HG02870 (cell line): ENCODE data around the gene RAET1G.
"Not testable (repeated sequence)": the region's sequence is repeated elsewhere in the genome, so short reads cannot be mapped to it uniquely, and the experiment has no call there.

Source experiments
- ATAC-seq: cut with Tn5 transposase; IDR thresholded peaks from one replicate; pipeline ENCODE4 v1.9.1; 2021; ENCODE audit warnings: mild to moderate bottlenecking, moderate library complexity; ENCODE audit not compliant: unreplicated experiment

Gene RAET1G

GRCh38 chr6:149915970-149916865 is 6.7 kb downstream of the RAET1G start:
- no peak for ATAC-seq

DNA sequence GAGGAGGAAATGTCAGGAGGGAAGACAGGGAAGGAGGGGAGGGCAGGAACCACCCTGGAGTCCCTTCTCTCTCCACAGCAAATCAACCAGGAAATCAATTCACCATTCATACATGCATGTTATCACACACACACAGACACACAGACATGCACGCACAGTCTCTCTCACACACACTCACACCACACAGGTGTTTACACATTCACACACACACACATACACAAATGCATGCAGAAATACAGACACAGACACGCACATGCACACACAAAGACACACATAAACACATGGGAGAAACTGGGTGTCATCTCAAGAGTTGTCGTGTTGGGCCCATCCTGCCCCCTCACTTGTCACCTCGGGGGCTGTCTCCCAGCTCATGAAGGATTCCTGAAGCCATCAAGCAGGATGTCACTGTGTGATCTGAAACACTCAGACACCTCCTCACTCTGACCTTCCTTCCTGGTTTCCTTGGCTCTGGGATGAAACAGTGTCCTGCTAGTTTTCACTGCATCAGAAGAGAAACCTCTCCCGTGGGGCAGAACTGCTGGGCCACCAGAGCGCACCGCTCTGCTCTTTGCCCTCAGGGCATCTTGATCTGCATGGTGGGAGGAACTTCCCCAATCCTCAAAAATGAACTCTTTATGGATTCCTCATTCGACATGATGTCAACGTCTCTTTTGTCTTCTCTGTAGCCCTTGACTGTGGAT is 9.2 kb downstream of the RAET1G start:
- ATAC-seq, result no peak

GRCh38 chr6:149913085-149913484 is 9.8 kb downstream of the RAET1G start:
- no peak for ATAC-seq

- not testable (repeated sequence) for ATAC-seq
These were observed 10.2 kb downstream of the RAET1G start for GRCh38 chr6:149912680-149913079.

GRCh38 chr6:149910721-149911151 is 12.2 kb downstream of the RAET1G start:
- ATAC-seq, result no peak

- no peak for ATAC-seq
These were observed 13.0 kb downstream of the RAET1G start for GRCh38 chr6:149909701-149910470.

GRCh38 chr6:149908480-149908879 is 14.4 kb downstream of the RAET1G start:
- ATAC-seq, result not testable (repeated sequence)

GRCh38 chr6:149907317-149907716 is 15.6 kb downstream of the RAET1G start:
- no peak for ATAC-seq

- ATAC-seq, result no peak
These were observed 16.5 kb downstream of the RAET1G start for GRCh38 chr6:149906405-149906804.

- ATAC-seq, result no peak
These were observed 17.0 kb downstream of the RAET1G start for GRCh38 chr6:149905911-149906371.

GRCh38 chr6:149905371-149905910 is 17.5 kb downstream of the RAET1G start:
- ATAC-seq, result no peak

DNA sequence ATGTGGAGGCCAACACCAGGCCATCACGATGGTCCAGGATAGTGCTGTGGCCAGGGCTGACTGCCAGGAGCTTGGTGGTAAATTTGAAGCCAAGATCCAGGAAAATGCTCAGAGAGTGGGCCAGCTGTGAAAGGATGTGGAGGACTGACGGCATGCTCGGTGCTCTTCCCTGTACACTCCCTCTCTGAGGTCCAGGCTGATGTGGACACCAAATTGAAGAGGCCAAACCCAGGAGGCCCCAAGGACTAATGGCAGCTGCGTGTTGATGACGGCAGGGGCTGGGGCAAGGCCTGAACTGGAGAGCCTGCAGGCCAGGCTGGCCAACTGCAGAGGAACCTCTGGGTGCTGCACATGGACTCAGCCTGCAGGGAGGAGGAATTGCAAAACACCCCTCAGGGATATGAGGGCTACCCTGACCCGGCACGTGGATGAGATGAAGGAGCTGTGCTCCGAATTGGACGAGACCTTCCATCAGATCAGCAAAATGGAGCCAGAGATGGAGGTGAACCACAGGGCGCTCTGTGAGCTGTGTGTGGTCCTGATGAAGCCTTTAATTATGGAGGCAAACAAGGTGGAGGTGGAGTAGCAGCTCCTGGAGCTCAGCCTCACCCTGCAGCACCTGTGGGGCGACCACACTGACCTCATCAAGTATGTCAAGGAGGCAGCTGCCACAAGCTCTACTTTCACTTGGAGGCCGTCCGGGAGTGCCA is 18.1 kb downstream of the RAET1G start:
- ATAC-seq, result no peak

- no peak for ATAC-seq
These were observed 18.8 kb downstream of the RAET1G start for GRCh38 chr6:149903938-149904611.

- no peak for ATAC-seq
These were observed 21.3 kb downstream of the RAET1G start for GRCh38 chr6:149901444-149902140.

DNA sequence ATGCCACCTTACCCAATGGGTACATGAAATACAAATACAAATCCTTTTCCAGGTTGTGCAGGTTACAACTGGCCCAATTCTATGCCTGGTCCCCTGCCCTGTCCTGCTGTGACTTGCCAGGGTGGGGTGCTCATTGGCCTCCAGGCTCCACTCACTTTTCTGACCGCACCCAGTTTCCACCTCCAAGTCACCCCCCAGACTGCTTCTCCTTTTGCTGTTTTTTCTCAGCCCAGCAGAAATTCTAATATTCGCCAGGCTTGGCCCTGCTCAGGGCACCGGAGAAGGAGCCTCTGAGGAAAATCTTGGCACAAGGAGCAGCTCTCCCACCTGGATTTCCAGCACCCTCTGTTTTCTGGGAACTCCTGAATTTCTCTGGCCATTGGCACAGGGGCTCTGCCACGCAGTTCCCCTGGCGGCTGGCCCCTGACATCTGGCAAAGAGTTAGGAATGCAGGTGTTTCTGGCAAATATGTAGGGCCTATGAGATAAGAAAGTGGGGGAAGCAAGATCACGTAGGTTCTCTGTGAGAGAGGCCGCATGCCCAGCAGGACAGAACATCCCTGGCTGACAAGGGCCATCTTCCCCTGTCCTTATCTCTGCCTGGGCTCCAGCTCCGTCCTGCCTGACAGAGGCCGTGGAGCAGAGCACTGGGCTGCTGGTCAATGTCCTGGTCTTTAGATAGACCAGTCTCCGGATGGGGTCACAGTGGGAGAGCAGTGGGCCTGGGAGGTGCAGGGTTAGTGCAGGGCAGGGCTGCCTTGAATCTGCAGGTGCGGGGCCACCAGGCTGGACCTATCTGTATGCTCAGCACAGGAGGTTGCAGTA is 22.1 kb downstream of the RAET1G start:
- ATAC-seq, result no peak

DNA sequence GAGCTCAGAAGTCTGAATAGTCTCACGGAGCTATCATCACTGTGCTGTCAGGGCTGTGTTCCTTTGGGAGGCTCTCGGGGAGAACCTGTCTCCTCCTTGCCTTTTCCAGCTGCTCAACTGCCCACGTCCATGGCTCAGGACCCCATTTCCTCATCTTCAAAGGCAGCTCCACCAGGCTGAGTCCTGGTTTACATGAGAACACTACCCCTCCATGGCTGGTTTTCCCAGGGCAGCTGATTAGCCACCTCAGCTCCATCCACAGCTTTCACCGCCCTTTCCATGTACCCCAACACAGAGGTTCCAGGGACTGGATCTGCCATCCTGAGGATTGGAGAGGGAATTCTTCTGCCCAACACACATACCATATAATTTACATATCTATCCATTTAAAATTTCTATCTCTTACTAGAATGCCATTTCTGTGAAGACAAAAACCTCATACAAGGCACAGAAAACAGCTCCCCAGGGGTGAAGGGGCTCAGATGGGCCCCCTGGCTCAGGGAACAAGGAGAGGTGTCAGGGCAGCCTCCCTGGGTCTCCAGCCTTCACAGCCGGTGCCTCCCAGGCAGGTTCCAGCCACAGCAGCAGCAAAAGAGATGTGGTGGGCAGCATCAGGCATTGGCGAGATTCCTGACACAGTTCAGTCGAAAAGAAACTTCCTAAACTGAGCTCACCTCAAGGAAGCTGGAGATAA is 22.8 kb downstream of the RAET1G start:
- ATAC-seq, result no peak

GRCh38 chr6:149899486-149899885 is 23.4 kb downstream of the RAET1G start:
- ATAC-seq, result no peak

- ATAC-seq, result no peak
These were observed 24.0 kb downstream of the RAET1G start for GRCh38 chr6:149898966-149899365.
